ENCODE measurements around the gene SMYD3.

DNA sequence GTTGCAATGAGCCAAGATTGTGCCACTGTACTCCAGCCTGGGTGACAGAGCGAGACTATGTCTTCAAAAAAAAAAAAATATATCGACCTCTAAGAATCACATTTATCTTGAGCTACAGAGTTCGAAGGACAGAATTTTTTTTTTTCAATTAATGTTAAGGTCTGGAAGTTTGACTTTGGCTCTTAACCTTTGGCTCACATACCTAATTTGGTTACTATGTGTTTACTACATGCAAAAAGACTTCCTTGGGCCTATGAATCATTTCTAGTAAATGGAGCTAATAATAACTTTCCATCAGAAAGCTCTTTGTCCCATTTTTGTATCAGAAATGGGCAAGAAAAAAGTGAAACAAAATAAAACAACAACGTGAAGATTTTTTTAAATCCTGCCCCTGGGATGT lies 351.2 kb downstream of the SMYD3 start:
- TF ChIP-seq CTCF (IDR thresholded peaks at IDR 0.05; ENCODE audit: insufficient read depth, low read length) (no peak), REST (IDR thresholded peaks at IDR 0.05; ENCODE audit: insufficient replicate concordance, low read depth) (no peak), POLR2AphosphoS5 (IDR thresholded peaks at IDR 0.05; ENCODE audit: low read depth) (no peak)
